KOPT-K1 (cell line): ENCODE measurements around the gene ATP8A2.

Experiments used
- H3K27ac ChIP-seq: fragments of 200-600 bp; sonication (generic); 2 replicates; pipeline ENCODE4 v1.5.1; 2016; ENCODE audit warnings: antibody characterized with exemption, mild to moderate bottlenecking, low read depth, low read length; ENCODE audit not compliant: poor library complexity, severe bottlenecking
- H3K36me3 ChIP-seq: fragments of 200-600 bp; sonication (generic); 2 replicates; pipeline ENCODE4 v1.5.1; 2017; ENCODE audit warnings: antibody characterized with exemption, mild to moderate bottlenecking, low read length, moderate library complexity; ENCODE audit not compliant: insufficient read depth
- H3K9me3 ChIP-seq: fragments of 200-600 bp; sonication (generic); 2 replicates; pipeline ENCODE4 v1.5.1; 2017; ENCODE audit warnings: antibody characterized with exemption, low read length, mild to moderate bottlenecking; ENCODE audit not compliant: insufficient read depth, poor library complexity, severe bottlenecking

The ATP8A2 gene

GRCh38 chr13:25463496-25463895 is 91.7 kb downstream of the ATP8A2 start:
- no peak overlapping the region for H3K27ac ChIP-seq
- H3K36me3 ChIP-seq = no peaks in the 10 kb centered on the region
- H3K9me3 ChIP-seq = peaks cover 6% of the 10 kb centered on the region

GRCh38 chr13:25466880-25467279 is 95.1 kb downstream of the ATP8A2 start:
- Histone ChIP-seq H3K36me3 (no peaks in the 10 kb centered on the region), H3K27ac (no peak overlapping the region), H3K9me3 (peaks cover 6% of the 10 kb centered on the region)

GRCh38 chr13:25468325-25469168 is 96.8 kb downstream of the ATP8A2 start:
- H3K9me3 ChIP-seq = peaks cover 6% of the 10 kb centered on the region
- no peaks in the 10 kb centered on the region for H3K36me3 ChIP-seq
- H3K27ac ChIP-seq = no peak overlapping the region

GRCh38 chr13:25469169-25469525 is 97.4 kb downstream of the ATP8A2 start:
- Histone ChIP-seq H3K27ac (no peak overlapping the region), H3K9me3 (peaks cover 6% of the 10 kb centered on the region), H3K36me3 (no peaks in the 10 kb centered on the region)

- no peaks in the 10 kb centered on the region for H3K36me3 ChIP-seq
- no peak overlapping the region for H3K27ac ChIP-seq
- H3K9me3 ChIP-seq = no peaks in the 10 kb centered on the region
Observed at GRCh38 chr13:25473864-25474263, 102.1 kb downstream of the ATP8A2 start.

- Histone ChIP-seq H3K36me3 (no peaks in the 10 kb centered on the region), H3K27ac (no peak overlapping the region), H3K9me3 (peaks cover 11% of the 10 kb centered on the region)
Observed at GRCh38 chr13:25478186-25478585, 106.4 kb downstream of the ATP8A2 start.

GRCh38 chr13:25489238-25489637 is 117.5 kb downstream of the ATP8A2 start:
- Histone ChIP-seq H3K36me3 (no peaks in the 10 kb centered on the region), H3K27ac (no peak overlapping the region), H3K9me3 (no peaks in the 10 kb centered on the region)

GRCh38 chr13:25490236-25490635 is 118.5 kb downstream of the ATP8A2 start:
- no peaks in the 10 kb centered on the region for H3K9me3 ChIP-seq
- no peak overlapping the region for H3K27ac ChIP-seq
- H3K36me3 ChIP-seq = no peaks in the 10 kb centered on the region

GRCh38 chr13:25493931-25494640 is 122.3 kb downstream of the ATP8A2 start:
- Histone ChIP-seq H3K36me3 (no peaks in the 10 kb centered on the region), H3K9me3 (no peaks in the 10 kb centered on the region), H3K27ac (no peak overlapping the region)

GRCh38 chr13:25494698-25495411 is 123.1 kb downstream of the ATP8A2 start:
- Histone ChIP-seq H3K9me3 (no peaks in the 10 kb centered on the region), H3K36me3 (no peaks in the 10 kb centered on the region), H3K27ac (no peak overlapping the region)

- Histone ChIP-seq H3K27ac (no peak overlapping the region), H3K36me3 (no peaks in the 10 kb centered on the region)
Observed at GRCh38 chr13:25501231-25501630, 129.5 kb downstream of the ATP8A2 start.

GRCh38 chr13:25502031-25502430 is 130.3 kb downstream of the ATP8A2 start:
- Histone ChIP-seq H3K27ac (no peak overlapping the region), H3K9me3 (no peaks in the 10 kb centered on the region), H3K36me3 (no peaks in the 10 kb centered on the region)

More at GRCh38 chr13:25501231-25501630, 129.5 kb downstream of the ATP8A2 start:
- H3K9me3 ChIP-seq = no peaks in the 10 kb centered on the region

GRCh38 chr13:25502551-25502950 is 130.8 kb downstream of the ATP8A2 start:
- Histone ChIP-seq H3K9me3 (no peaks in the 10 kb centered on the region), H3K27ac (no peak overlapping the region), H3K36me3 (no peaks in the 10 kb centered on the region)

GRCh38 chr13:25503856-25504255 is 132.1 kb downstream of the ATP8A2 start:
- H3K36me3 ChIP-seq = no peaks in the 10 kb centered on the region
- H3K27ac ChIP-seq = no peak overlapping the region

GRCh38 chr13:25507841-25508240 is 136.1 kb downstream of the ATP8A2 start:
- Histone ChIP-seq H3K27ac (no peak overlapping the region), H3K36me3 (no peaks in the 10 kb centered on the region), H3K9me3 (peaks cover 11% of the 10 kb centered on the region)

More at GRCh38 chr13:25503856-25504255, 132.1 kb downstream of the ATP8A2 start:
- H3K9me3 ChIP-seq = no peaks in the 10 kb centered on the region
